ENCODE data around the gene BACE2. TPM values are rescaled to one million over a fixed set of nuclear protein-coding genes. Genes with fewer than 3 reads are reported as not detected.

BACE2 gene
- total and polyA plus RNA-seq, 2 of the 13 experiments (the other 11 are each of a cell fraction or from before 2014, with no cell fraction given) = 0.07 to 0.11 TPM

GRCh38 chr21:41328660-41329607 lies 161.0 kb downstream of the BACE2 start (continued):
- TF ChIP-seq, protein P1, sequence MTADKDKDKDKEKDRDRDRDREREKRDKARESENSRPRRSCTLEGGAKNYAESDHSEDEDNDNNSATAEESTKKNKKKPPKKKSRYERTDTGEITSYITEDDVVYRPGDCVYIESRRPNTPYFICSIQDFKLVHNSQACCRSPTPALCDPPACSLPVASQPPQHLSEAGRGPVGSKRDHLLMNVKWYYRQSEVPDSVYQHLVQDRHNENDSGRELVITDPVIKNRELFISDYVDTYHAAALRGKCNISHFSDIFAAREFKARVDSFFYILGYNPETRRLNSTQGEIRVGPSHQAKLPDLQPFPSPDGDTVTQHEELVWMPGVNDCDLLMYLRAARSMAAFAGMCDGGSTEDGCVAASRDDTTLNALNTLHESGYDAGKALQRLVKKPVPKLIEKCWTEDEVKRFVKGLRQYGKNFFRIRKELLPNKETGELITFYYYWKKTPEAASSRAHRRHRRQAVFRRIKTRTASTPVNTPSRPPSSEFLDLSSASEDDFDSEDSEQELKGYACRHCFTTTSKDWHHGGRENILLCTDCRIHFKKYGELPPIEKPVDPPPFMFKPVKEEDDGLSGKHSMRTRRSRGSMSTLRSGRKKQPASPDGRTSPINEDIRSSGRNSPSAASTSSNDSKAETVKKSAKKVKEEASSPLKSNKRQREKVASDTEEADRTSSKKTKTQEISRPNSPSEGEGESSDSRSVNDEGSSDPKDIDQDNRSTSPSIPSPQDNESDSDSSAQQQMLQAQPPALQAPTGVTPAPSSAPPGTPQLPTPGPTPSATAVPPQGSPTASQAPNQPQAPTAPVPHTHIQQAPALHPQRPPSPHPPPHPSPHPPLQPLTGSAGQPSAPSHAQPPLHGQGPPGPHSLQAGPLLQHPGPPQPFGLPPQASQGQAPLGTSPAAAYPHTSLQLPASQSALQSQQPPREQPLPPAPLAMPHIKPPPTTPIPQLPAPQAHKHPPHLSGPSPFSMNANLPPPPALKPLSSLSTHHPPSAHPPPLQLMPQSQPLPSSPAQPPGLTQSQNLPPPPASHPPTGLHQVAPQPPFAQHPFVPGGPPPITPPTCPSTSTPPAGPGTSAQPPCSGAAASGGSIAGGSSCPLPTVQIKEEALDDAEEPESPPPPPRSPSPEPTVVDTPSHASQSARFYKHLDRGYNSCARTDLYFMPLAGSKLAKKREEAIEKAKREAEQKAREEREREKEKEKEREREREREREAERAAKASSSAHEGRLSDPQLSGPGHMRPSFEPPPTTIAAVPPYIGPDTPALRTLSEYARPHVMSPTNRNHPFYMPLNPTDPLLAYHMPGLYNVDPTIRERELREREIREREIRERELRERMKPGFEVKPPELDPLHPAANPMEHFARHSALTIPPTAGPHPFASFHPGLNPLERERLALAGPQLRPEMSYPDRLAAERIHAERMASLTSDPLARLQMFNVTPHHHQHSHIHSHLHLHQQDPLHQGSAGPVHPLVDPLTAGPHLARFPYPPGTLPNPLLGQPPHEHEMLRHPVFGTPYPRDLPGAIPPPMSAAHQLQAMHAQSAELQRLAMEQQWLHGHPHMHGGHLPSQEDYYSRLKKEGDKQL (CRISPR knock-in tag; IDR thresholded peaks at IDR 0.05; ENCODE audit: low read depth) = no peak

Small RNA genes lying within 50 kb of the gene (microRNA-seq; reads per million reads assigned to microRNA genes)
- not detected for gene MIR3197

Small RNA genes lying within 50 kb of the gene (small RNA-seq; reads per million reads assigned to genes)
- gene MIR3197 (ENCODE audit: insufficient read depth in 2 of 3, insufficient read length in 3 of 3, low read depth in 2 of 3, low replicate concordance in 1 of 3) = 0 reads per million in 3 experiments

Other genes starting within 250 kb of the BACE2 start
- gene FAM3B, start 148.6 kb downstream of the BACE2 start, total RNA-seq (2016; rRNA removed; fragmentation: Illumina TruSeq; extraction: Trizol) = 41.9 and 62.0 TPM in 2 replicates
- 43.6 and 46.5 TPM in 2 replicates for gene FAM3B, start 148.6 kb downstream of the BACE2 start, polyA plus RNA-seq (2011; rRNA removed)
- gene MX2, start 193.9 kb downstream of the BACE2 start, total RNA-seq (2016; rRNA removed; fragmentation: Illumina TruSeq; extraction: Trizol) = 35.7 and 46.9 TPM in 2 replicates
- 24.0 and 26.3 TPM in 2 replicates for gene MX2, start 193.9 kb downstream of the BACE2 start, polyA plus RNA-seq (2011; rRNA removed)